ENCODE measurements around the gene ELOVL2. TPM values are rescaled to one million over a fixed set of nuclear protein-coding genes. Genes with fewer than 3 reads are reported as not detected.
A peak's percentile ranks its signal among the peaks of the same experiment; 100 is the strongest.

The ELOVL2 gene
- total RNA-seq, 6 donors from 2014 or later: 0.10 to 0.54 (median 0.31) TPM; not detected in 3

DNA sequence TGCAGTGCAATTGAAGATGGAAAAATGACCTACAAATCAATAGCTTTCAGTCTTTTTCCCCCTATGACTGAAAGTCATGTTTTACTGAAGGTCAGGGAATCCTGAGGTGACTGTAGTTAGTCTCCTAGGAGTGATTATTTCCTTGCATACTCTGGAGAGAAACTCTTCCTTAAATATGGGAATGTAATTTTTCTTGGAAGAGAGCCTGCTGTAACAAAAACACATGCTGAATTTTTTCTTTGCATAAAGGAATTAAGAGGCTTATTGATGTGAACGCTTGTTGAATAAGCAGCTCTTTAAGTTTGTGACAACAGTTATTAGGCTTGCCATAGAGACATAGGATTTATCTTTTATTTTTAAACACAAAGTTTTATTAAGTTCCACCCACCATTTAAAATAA, 64.5 kb downstream of the ELOVL2 start:
- DNase-seq (no peak), ATAC-seq (ENCODE audit: low FRiP score in 2 of 2) (no peak)
- H3K27me3 ChIP-seq: no peaks in the 10 kb centered on the region
- no peaks in the 10 kb centered on the region for H3K9me3 ChIP-seq
- WGBS, 2 donors: 76 to 90% methylated on average over 1 of the region's 1 CpG
- no peak overlapping the region for H3K4me3 ChIP-seq
- no peaks in the 10 kb centered on the region for H3K4me1 ChIP-seq
- no peak for TF ChIP-seq EP300 (IDR thresholded peaks at IDR 0.05)
- TF ChIP-seq, protein P1, sequence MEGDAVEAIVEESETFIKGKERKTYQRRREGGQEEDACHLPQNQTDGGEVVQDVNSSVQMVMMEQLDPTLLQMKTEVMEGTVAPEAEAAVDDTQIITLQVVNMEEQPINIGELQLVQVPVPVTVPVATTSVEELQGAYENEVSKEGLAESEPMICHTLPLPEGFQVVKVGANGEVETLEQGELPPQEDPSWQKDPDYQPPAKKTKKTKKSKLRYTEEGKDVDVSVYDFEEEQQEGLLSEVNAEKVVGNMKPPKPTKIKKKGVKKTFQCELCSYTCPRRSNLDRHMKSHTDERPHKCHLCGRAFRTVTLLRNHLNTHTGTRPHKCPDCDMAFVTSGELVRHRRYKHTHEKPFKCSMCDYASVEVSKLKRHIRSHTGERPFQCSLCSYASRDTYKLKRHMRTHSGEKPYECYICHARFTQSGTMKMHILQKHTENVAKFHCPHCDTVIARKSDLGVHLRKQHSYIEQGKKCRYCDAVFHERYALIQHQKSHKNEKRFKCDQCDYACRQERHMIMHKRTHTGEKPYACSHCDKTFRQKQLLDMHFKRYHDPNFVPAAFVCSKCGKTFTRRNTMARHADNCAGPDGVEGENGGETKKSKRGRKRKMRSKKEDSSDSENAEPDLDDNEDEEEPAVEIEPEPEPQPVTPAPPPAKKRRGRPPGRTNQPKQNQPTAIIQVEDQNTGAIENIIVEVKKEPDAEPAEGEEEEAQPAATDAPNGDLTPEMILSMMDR (IDR thresholded peaks at IDR 0.05): no peak
- no peak for TF ChIP-seq POLR2AphosphoS5 (IDR thresholded peaks at IDR 0.05)
- no peak overlapping the region for H3K27ac ChIP-seq
- H3K36me3 ChIP-seq: no peaks in the 10 kb centered on the region

DNA sequence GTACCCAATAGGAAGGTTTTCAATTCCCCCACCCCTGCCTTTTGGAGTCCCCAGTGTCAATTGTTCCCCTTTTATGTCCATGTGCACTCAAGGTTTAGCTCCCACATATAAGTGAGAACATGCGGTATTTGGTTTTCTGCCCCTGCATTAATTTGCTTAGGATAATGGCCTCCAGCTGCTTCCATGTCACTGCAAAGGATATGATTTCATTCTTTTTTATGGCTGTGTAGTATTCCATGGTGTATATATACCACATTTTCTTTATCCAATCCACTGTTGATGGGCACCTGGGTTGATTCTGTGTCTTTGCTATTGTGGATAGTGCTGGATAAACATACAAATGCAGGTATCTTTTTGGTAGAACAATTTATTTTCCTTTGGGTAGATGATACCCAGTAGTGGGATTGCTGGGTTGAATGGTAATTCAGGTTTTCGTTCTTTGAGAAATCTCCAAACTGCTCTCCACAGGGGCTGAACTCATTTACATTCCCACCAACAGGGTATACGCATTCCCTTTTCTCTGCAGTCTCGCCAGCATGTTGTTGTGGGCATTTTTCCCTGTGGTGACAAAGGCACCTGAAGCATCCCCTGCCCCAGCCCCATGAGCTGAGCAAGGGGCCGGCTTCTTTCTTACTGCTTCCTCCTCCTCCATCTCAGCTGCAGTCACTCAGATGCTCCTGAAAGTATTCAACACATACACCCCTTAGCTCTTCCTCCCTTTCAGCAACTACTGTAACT, 66.7 kb downstream of the ELOVL2 start:
- Histone ChIP-seq H3K4me3 (no peak overlapping the region), H3K27me3 (no peaks in the 10 kb centered on the region), H3K4me1 (no peaks in the 10 kb centered on the region), H3K27ac (no peak overlapping the region), H3K9me3 (no peaks in the 10 kb centered on the region), H3K36me3 (no peaks in the 10 kb centered on the region)
- DNase-seq: no peak
- no peak for TF ChIP-seq EP300 (IDR thresholded peaks at IDR 0.05)
- TF ChIP-seq, protein P1 (IDR thresholded peaks at IDR 0.05): no peak
- TF ChIP-seq POLR2A (IDR thresholded peaks at IDR 0.05): no peak
- TF ChIP-seq POLR2AphosphoS5 (IDR thresholded peaks at IDR 0.05): no peak
- no peak for ATAC-seq (ENCODE audit: low FRiP score in 2 of 2)
- 90 to 94% methylated on average over 5 of the region's 5 CpGs for WGBS, 2 donors

DNA sequence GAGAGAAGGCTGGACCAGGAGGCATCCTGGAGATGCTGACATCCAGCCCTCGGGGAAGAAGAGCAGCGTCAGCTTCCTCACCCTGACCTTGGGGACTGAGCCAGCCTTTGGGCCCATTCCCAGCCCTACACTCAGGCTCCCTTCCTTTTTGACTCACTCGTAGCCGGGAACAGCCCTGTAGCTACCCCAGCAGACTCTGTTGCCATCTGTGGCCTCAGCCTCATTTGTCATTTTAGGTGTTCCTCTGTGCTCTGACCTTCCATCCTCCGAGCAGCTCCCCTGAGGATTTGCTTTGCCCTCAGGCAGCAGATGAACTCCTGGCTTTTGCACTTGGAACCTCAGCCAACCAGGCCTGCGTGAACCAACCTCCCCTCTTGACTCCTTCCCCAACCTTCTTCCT, 67.5 kb downstream of the ELOVL2 start:
- WGBS, 2 donors: 79 to 80% methylated on average over 6 of the region's 6 CpGs
- DNase-seq (no peak), ATAC-seq (ENCODE audit: low FRiP score in 2 of 2) (peak in 1 of 2 donors; percentile 26)
- Histone ChIP-seq H3K27me3 (no peaks in the 10 kb centered on the region), H3K36me3 (no peaks in the 10 kb centered on the region), H3K4me3 (no peak overlapping the region), H3K27ac (no peak overlapping the region), H3K4me1 (no peaks in the 10 kb centered on the region), H3K9me3 (no peaks in the 10 kb centered on the region)
- TF ChIP-seq POLR2AphosphoS5 (IDR thresholded peaks at IDR 0.05) (no peak), EP300 (IDR thresholded peaks at IDR 0.05) (no peak), POLR2A (IDR thresholded peaks at IDR 0.05) (no peak)
- TF ChIP-seq, protein P1 (IDR thresholded peaks at IDR 0.05): no peak

DNA sequence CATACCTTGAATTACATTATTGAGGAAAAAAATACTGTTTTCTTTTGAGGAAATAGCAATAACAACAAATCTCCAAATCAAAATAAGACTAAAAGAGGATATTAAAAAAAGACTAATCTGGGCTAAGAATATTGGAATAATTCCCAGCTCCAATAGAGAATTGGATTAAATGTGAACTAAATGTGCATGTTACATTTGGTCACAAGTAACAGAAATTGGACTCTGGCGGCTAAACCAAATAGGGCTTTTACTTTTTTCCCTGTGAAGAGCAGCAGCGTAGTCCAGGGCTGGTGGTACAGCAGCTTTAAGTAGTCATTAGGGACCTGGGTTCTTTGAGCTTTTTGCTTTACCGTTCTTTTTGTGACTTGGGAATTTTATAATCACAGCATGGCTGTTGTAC, 71.9 kb downstream of the ELOVL2 start:
- no peaks in the 10 kb centered on the region for H3K4me1 ChIP-seq
- no peaks in the 10 kb centered on the region for H3K27me3 ChIP-seq
- no peak overlapping the region for H3K4me3 ChIP-seq
- TF ChIP-seq EP300 (IDR thresholded peaks at IDR 0.05): no peak
- no peak for TF ChIP-seq POLR2A (IDR thresholded peaks at IDR 0.05)
- TF ChIP-seq POLR2AphosphoS5 (IDR thresholded peaks at IDR 0.05): no peak
- TF ChIP-seq, protein P1 (IDR thresholded peaks at IDR 0.05): no peak
- WGBS, 2 donors: 90 to 96% methylated on average over 3 of the region's 3 CpGs
- H3K9me3 ChIP-seq: peaks cover 0 to 6% (median 2%) of the 10 kb centered on the region in 4 donors
- no peak for DNase-seq
- H3K27ac ChIP-seq: no peak overlapping the region
- no peak for ATAC-seq (ENCODE audit: low FRiP score in 2 of 2)
- no peaks in the 10 kb centered on the region for H3K36me3 ChIP-seq

DNA sequence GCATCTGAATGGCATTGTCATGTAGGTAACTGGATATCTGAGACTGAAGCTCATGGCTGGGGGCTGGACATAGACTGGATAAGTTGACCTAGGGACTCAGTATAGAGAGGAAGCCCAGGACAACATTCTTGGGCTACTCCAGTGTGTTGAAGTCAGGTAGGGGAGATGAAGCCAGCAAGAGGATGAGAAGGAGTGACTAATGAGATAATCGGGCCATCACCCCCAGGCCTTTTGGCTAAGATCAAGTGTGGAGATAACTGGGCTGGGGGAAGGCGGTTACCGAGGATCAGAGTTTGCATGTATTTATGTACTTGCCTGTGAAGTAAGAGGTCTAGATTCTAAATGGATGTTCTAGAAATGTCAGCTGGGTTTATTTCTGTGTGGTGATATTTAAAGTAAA, 73.4 kb downstream of the ELOVL2 start:
- no peaks in the 10 kb centered on the region for H3K27me3 ChIP-seq
- no peak for ATAC-seq (ENCODE audit: low FRiP score in 2 of 2)
- no peaks in the 10 kb centered on the region for H3K36me3 ChIP-seq
- H3K4me3 ChIP-seq: no peak overlapping the region
- 90 to 94% methylated on average over 3 of the region's 3 CpGs for WGBS, 2 donors
- no peaks in the 10 kb centered on the region for H3K4me1 ChIP-seq
- DNase-seq: no peak
- H3K9me3 ChIP-seq: peaks cover 0 to 14% (median 3%) of the 10 kb centered on the region in 4 donors
- TF ChIP-seq POLR2A (IDR thresholded peaks at IDR 0.05): no peak
- TF ChIP-seq POLR2AphosphoS5 (IDR thresholded peaks at IDR 0.05): no peak
- no peak for TF ChIP-seq EP300 (IDR thresholded peaks at IDR 0.05)
- TF ChIP-seq, protein P1 (IDR thresholded peaks at IDR 0.05): no peak
- H3K27ac ChIP-seq: no peak overlapping the region
